NCI-H2196 treated with DMSO at 0.1 percent for 48 hours (cell line): Measurements from ENCODE around the gene IGFBP5.

ENCODE experiments used
- DNase-seq: peaks from one replicate; lab custom pipeline; 2025; ENCODE audit not compliant: unreplicated experiment; lab: John Stamatoyannopoulos, UW

IGFBP5 gene, protein sequence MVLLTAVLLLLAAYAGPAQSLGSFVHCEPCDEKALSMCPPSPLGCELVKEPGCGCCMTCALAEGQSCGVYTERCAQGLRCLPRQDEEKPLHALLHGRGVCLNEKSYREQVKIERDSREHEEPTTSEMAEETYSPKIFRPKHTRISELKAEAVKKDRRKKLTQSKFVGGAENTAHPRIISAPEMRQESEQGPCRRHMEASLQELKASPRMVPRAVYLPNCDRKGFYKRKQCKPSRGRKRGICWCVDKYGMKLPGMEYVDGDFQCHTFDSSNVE

GRCh38 chr2:216695401-216695821 lies at the start of gene IGFBP5:
Gene IGFBP5, minus strand, starts transcription at chr2:216695549. Its CDS starts 774 bp downstream, at chr2:216694775.
- peak; percentile 67 for DNase-seq

DNA sequence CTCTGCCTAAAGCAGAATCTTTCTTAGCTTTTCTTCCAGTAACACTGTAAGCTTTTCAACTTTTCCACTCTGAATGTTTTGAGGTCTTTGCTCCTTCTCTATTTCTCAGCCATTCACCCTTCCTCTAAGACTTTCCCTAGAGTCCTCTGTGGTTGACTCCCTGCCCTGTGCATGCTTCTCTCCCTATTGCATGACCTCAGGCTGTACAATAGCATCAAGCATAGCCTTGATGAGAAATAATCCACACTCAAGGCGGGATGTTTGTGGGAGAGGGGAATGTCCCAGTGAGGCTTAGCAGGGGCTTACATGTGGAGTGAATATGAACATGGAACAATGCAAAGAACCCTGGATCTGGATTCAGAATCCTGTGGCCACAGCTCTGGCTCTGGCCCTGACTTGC lies 48.4 kb upstream of the IGFBP5 start:
- DNase-seq, result no peak

- no peak for DNase-seq
Measured at GRCh38 chr2:216742411-216742810, 47.1 kb upstream of the IGFBP5 start.

DNA sequence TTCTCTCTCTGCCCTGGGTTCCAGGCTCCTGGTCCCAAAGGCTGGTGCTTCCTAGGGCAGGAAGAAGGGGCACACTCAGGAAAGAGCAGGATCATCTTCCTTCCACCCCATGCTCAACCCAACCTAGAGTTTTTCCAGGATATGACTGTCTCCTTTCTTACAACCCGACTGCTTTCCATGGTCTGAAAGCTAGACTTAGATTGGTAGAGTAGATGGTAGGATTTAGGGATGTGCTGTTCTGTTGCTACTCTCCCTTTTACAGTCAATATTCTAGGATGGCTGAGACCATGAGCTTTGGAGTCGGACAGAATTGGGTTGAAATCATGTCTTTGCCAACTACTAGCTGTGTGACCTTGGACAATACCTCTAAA lies 45.9 kb upstream of the IGFBP5 start:
- no peak for DNase-seq

GRCh38 chr2:216740557-216741222 lies 45.3 kb upstream of the IGFBP5 start:
- peak; percentile 36 for DNase-seq

DNA sequence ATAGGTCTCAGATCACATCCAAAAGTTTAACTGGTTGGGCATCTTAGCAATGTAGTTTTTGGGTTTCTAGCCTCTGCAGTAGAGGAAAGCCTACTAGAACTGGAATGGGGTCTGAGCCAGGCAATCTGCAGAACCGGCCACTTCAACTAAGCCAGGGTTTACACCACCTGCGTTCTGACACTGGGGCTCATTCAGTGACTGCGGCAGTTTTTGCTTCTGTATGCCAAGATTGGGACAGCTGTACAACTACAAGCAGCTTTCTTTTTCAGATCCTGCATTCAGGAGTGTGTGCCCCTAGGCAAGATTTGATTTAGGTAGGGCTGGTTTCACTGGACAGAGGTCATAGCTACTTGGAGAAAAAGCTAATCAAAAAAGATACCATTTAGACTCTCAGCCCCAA lies 43.7 kb upstream of the IGFBP5 start:
- peak; percentile 76 for DNase-seq

- DNase-seq, result no peak
Measured at GRCh38 chr2:216737676-216738075, 42.3 kb upstream of the IGFBP5 start.

- DNase-seq, result no peak
Measured at GRCh38 chr2:216736326-216736725, 41.0 kb upstream of the IGFBP5 start.

GRCh38 chr2:216735668-216736067 lies 40.3 kb upstream of the IGFBP5 start:
- no peak for DNase-seq

DNA sequence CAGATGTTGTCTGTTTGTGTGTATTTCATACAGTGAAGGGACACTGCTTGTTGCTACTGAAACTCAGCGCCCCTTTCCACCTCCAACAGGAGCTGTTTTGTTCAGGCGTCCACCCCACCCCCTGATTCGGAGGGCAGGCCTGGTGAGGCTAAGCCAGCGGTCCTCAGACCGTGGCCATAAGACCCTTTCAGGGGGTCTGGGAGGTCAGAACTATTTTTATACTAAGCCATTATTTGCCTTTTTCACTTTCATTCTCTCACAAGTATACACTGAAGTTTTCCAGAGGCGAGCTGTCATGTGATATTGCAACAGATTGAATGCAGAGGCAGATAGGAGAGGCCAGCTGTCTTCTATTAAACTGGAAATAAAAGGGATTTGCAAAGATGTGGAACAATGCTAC lies 39.7 kb upstream of the IGFBP5 start:
- no peak for DNase-seq

DNA sequence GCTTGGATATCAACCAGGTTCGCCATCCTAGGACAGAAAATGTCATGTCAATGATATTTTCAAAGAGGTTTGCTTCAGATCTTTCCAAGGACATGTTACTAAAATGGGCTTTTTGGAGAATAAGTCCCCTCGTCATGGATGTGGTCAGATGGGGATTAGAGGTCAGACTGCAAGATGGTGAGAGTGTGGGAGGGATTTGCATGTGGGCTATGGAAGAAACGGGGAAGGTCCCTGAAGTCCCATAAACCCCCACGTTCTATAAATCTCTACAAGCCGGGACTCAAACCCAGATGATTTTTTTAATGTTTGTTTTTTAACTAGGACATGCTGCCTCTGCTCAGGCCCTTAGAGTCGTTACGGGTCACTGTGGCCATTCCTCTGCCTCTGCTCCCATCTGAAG lies 37.7 kb upstream of the IGFBP5 start:
- DNase-seq, result no peak

- no peak for DNase-seq
Measured at GRCh38 chr2:216732334-216732733, 37.0 kb upstream of the IGFBP5 start.

- DNase-seq, result no peak
Measured at GRCh38 chr2:216731465-216731864, 36.1 kb upstream of the IGFBP5 start.

- DNase-seq, result no peak
Measured at GRCh38 chr2:216730871-216731270, 35.5 kb upstream of the IGFBP5 start.

GRCh38 chr2:216727346-216728122 lies 32.2 kb upstream of the IGFBP5 start:
- DNase-seq, result no peak

- no peak for DNase-seq
Measured at GRCh38 chr2:216724190-216724589, 28.8 kb upstream of the IGFBP5 start.

DNA sequence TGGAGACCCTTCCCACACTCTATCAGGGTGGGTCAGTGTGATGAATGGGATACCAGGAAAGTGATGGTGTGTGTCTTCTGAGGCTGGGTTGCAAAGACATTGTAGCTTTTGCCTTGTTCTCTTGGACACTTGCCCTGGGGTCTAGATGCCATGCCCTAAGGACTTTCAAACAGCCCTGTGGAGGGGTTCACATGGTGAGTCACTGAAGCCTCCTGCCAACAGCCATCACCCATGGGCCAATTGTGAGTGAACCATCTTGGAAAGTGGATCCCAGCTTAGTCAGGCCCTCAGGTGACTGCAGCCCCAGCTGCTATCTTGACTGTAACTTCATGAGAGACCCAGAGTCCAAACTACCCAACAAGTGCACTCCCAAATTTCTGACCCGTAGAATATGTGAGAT lies 25.8 kb upstream of the IGFBP5 start:
- no peak for DNase-seq

DNA sequence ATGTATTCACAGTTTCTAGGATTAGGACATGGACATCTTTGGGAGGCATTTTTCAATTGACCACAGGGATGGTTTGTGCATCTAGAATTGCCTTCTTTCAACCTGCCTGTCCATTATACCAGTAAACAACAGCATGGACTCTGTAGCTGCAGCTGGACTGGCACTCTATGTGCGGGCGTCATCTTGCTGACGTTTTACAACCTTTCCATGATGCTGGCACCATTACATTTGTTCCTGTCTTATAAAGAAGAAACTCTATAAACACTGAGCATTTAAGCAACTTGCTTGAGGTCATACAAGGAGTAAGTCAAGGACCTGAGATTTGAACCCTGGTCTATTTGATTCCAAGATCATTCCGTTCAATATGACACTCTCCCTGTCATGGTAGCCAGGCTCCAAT lies 25.4 kb upstream of the IGFBP5 start:
- no peak for DNase-seq

GRCh38 chr2:216717907-216718615 lies 22.7 kb upstream of the IGFBP5 start:
- DNase-seq, result no peak

GRCh38 chr2:216717491-216717901 lies 22.1 kb upstream of the IGFBP5 start:
- no peak for DNase-seq

GRCh38 chr2:216716109-216716508 lies 20.8 kb upstream of the IGFBP5 start:
- no peak for DNase-seq
